Measurements from ENCODE around the gene ABAT.
"Not testable (repeated sequence)": the region's sequence is repeated elsewhere in the genome, so short reads cannot be mapped to it uniquely, and the experiment has no call there.

The ABAT gene

DNA sequence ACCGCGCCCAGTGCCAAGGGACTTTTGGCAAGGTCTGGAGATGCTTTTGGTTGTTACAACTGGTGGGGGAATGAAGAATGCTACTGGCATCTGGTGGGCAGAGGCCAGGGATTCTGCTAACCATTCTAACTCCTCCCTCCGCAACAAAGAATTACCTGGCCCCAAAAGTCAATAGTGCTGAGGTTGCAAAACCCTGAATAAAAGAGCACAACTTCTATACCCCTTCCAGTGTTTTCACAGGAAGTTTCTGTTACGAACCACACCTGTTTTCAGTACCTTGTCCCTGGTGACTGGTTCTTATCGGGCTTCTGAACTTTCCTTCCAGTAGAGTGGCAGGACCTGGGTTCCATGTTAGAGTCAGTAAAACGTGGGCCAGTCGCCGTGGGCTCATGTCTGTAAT lies 17.3 kb downstream of the ABAT start:
- H3K4me3 ChIP-seq (ENCODE audit: low read depth, low read length) = no peak overlapping the region
- TF ChIP-seq, protein P1, sequence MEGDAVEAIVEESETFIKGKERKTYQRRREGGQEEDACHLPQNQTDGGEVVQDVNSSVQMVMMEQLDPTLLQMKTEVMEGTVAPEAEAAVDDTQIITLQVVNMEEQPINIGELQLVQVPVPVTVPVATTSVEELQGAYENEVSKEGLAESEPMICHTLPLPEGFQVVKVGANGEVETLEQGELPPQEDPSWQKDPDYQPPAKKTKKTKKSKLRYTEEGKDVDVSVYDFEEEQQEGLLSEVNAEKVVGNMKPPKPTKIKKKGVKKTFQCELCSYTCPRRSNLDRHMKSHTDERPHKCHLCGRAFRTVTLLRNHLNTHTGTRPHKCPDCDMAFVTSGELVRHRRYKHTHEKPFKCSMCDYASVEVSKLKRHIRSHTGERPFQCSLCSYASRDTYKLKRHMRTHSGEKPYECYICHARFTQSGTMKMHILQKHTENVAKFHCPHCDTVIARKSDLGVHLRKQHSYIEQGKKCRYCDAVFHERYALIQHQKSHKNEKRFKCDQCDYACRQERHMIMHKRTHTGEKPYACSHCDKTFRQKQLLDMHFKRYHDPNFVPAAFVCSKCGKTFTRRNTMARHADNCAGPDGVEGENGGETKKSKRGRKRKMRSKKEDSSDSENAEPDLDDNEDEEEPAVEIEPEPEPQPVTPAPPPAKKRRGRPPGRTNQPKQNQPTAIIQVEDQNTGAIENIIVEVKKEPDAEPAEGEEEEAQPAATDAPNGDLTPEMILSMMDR (IDR thresholded peaks at IDR 0.05; ENCODE audit: low read depth, low read length) = no peak

DNA sequence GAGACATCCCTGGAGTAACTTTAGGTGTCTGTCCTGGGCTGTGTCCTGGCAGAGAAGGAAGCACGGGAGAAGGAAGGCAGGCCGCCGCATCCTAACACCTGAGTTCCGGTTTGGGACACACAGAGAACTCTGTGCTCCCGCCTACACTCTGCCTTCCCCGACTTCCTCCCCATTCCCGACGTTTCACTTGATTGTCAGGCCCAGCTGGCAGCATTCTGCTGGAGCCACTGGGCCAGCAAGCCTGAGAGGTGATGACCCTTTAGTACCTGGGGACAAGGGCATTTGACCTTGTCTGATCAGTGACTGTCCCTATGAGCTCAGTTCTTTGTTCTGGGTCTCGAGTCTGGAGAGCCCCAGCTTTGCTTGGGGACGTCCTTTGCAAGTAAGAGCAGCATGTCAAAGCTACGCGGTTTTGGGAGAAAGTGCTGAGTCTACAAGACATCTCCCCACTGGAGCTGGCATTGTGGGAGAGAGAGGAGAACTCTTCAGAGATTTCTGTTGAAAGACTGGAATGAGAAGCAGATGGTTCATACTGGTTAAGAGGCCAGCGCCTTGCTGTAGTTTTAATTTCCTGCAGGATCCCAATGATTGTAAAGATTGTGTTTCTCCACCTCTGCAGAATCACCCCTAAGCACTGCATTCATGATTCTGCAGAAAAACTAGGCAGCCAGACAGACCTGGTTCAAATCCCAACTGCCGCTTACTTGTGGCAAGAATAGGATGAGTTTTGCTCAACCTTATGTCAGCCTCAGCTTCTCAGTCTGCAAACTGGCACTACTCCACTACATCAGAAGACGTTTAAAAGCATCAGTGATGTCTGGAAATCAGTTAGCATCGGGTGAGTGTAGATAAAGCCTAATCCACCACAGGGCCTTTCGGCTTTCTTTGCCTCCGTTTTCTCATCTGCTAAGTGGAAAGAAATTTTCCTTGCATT lies 20.6 kb downstream of the ABAT start:
- no peak overlapping the region for H3K4me3 ChIP-seq (ENCODE audit: low read depth, low read length)
- TF ChIP-seq, protein P1 (IDR thresholded peaks at IDR 0.05; ENCODE audit: low read depth, low read length) = no peak

DNA sequence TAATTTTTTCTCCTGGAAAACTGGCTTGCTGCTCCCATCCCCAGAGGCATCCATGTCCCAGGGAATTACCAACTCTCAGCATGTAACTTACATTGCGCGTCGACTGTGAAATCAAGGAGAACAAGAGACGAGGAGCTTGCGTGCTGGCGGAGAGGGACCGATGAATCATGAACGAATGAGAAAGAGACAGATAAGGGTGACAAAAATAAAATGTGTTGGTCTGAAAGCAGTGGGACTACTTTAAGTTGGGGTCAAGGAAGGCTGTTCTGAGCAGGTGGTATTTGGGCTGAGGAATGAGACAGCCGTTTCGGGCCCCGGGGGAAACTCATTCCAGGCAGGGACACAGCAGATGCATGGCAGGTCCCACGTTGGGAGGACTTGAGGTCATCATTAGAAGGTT lies 22.5 kb downstream of the ABAT start:
- TF ChIP-seq, protein P1 (IDR thresholded peaks at IDR 0.05; ENCODE audit: low read depth, low read length) = no peak
- H3K4me3 ChIP-seq (ENCODE audit: low read depth, low read length) = no peak overlapping the region

DNA sequence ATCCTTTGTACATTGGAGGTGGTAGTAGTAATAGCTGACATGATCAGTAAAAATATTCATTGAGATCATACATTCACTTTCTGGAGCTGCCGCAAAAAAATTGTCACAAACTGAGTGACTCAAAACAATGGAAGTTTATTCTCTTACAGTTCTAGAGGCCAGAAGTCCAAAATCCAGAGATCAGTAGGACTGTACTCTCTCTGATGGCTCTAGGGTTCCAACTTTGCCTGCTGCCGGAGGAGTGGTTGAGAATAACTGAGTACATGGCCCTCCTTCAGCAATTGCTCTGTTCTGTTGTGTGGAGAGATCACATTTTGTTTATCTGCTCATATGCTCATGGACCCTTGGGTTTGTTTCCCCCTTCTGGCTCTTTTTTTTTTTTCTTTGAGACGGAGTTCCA lies 23.5 kb downstream of the ABAT start:
- H3K4me3 ChIP-seq (ENCODE audit: low read depth, low read length) = no peak overlapping the region

DNA sequence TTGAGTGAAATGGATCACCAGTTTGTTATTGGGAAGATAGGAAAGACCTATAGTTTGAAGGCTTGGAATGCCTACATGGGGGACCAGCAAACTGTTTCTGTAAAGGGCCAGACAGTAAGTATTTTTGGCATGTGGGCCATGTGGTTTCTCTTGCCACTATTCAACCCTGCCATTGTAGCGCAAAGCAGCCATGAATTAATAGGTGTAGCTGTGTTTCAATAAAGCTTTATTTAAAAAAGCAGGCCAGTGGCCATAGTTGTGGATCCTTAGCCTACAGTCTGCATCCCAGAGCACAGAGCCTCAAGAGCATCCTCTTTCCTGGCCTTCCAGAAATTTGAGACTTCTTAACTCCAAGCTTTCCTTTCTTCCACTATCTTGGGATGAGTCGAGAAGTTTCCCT lies 29.3 kb downstream of the ABAT start:
- TF ChIP-seq, protein P1 (IDR thresholded peaks at IDR 0.05; ENCODE audit: low read depth, low read length) = no peak

More for the DNA sequence above, 23.5 kb downstream of the ABAT start:
- TF ChIP-seq, protein P1 (IDR thresholded peaks at IDR 0.05; ENCODE audit: low read depth, low read length) = no peak

DNA sequence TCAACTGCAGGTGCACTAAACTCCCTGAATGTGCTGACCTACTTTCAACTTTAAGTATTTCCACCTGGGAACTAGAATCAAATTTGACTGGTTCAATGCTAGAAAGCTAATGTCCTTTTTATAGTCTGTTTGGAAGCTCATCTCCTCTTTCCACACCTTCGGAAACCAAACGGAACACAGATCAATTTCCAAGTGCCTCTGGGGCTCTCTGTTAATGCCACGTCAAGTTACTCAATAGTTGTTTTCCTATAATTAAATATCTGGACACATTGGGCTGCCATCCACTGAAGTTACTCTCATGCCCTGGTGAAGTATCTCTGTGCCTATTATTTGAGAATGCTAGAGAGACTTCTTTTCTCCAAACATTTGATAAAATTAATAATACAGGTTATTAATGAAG lies 29.7 kb downstream of the ABAT start:
- H3K4me3 ChIP-seq (ENCODE audit: low read depth, low read length) = no peak overlapping the region
- TF ChIP-seq, protein P1 (IDR thresholded peaks at IDR 0.05; ENCODE audit: low read depth, low read length) = no peak

More for the DNA sequence above, 29.3 kb downstream of the ABAT start:
- H3K4me3 ChIP-seq (ENCODE audit: low read depth, low read length) = no peak overlapping the region

DNA sequence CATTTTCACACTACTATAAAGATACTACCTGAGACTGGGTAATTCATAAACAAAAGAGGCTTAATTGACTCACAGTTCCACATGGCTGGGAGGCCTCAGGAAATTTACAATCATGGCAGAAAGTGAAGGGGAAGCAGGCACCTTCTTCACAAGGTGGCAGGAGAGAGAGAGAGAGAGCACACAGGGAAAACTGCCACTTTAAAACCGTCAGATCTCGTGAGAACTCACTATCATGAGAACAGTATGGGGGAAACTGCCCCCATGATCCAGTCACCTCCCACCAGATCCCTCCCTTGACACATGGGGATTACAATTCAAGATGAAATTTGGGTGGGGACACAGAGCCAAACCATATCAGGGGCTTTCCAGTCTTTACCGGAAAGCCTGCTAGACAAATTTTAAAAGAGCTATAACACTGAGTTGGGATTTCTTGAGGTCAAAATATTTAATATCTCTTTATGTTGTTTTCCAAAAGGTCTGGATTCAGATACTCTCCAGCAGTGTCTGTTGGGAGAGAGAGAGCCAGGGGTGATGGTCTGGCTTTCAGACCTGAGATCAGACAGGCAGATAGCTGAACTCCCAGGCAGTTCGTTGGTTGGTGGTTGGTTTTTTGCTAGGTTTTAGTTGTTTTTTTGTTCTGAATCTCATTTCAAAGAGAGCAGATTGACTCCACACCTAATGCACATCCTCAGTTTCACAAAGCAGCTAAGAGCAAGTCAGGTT lies 30.8 kb downstream of the ABAT start:
- H3K4me3 ChIP-seq (ENCODE audit: low read depth, low read length) = not testable (repeated sequence)
